Fibroblast of skin of abdomen (primary cell): ENCODE results near the gene MMP14.
A peak's percentile ranks its signal among the peaks of the same experiment; 100 is the strongest.
"Not testable (repeated sequence)": the region's sequence is repeated elsewhere in the genome, so short reads cannot be mapped to it uniquely, and the experiment has no call there.

Source experiments
- DNase-seq: peaks from one replicate; pipeline ENCODE4 v3.0.0-alpha.2; 2013

Gene MMP14

GRCh38 chr14:22842211-22843122 lies 6.1 kb downstream of the MMP14 start:
- DNase-seq: no peak

GRCh38 chr14:22843123-22843925 lies 6.9 kb downstream of the MMP14 start:
- DNase-seq: no peak

- no peak for DNase-seq
These were observed 8.1 kb downstream of the MMP14 start for GRCh38 chr14:22844221-22845102.

- no peak for DNase-seq
These were observed 8.7 kb downstream of the MMP14 start for GRCh38 chr14:22845103-22845394.

- DNase-seq: no peak
These were observed 9.6 kb downstream of the MMP14 start for GRCh38 chr14:22845821-22846625.

GRCh38 chr14:22846811-22847307 lies 10.5 kb downstream of the MMP14 start:
- DNase-seq: no peak

- peak; percentile 65 for DNase-seq
These were observed 11.4 kb downstream of the MMP14 start for GRCh38 chr14:22847661-22848341.

- peak; percentile 94 for DNase-seq
These were observed 12.2 kb downstream of the MMP14 start for GRCh38 chr14:22848351-22849164.

- DNase-seq: peak; percentile 20
These were observed 12.9 kb downstream of the MMP14 start for GRCh38 chr14:22849212-22849819.

GRCh38 chr14:22850944-22851764 lies 14.8 kb downstream of the MMP14 start:
- DNase-seq: peak; percentile 89

GRCh38 chr14:22852178-22852577 lies 15.8 kb downstream of the MMP14 start:
- not testable (repeated sequence) for DNase-seq

GRCh38 chr14:22852599-22852939 lies 16.2 kb downstream of the MMP14 start:
- no peak for DNase-seq

GRCh38 chr14:22852940-22853767 lies 16.8 kb downstream of the MMP14 start:
- DNase-seq: peak; percentile 84

- DNase-seq: not testable (repeated sequence)
These were observed 17.9 kb downstream of the MMP14 start for GRCh38 chr14:22854296-22854695.

GRCh38 chr14:22854963-22855724 lies 18.8 kb downstream of the MMP14 start:
- no peak for DNase-seq

GRCh38 chr14:22856428-22856827 lies 20.0 kb downstream of the MMP14 start:
- no peak for DNase-seq

GRCh38 chr14:22860377-22860776 lies 24.0 kb downstream of the MMP14 start:
- not testable (repeated sequence) for DNase-seq
